WTC11 (cell line): ENCODE results near the gene LDLRAD4. TPM values are rescaled to one million over a fixed set of nuclear protein-coding genes. Genes with fewer than 3 reads are reported as not detected.

ENCODE experiments used
- ATAC-seq: fragments of 200-7000 bp; cut with Tn5 transposase; 2 replicates; pipeline ENCODE4 v1.10.0; 2021; ENCODE audit warnings: mild to moderate bottlenecking, moderate library complexity
- CTCF ChIA-PET: fragments of 300-600 bp; sonication (Branson Sonifier 250); formaldehyde crosslinking; loops from one replicate; lab custom pipeline; 2021; ENCODE audit warnings: antibody characterized with exemption; lab: Charles Lee
- POLR2A ChIA-PET: fragments of 350-600 bp; sonication (Branson Sonifier 250); formaldehyde crosslinking; loops from one replicate; lab custom pipeline; 2021; ENCODE audit warnings: antibody characterized with exemption; lab: Charles Lee
- DNase-seq: peaks from one replicate; pipeline ENCODE4 v3.0.0; 2021; ENCODE audit warnings: low spot score
- H3K27ac Mint-ChIP-seq: 2 replicates; pipeline ENCODE4 v1.8.0; 2021; ENCODE audit warnings: mixed read lengths
- H3K27me3 Mint-ChIP-seq: 2 replicates; pipeline ENCODE4 v1.8.0; 2021; ENCODE audit warnings: low read depth, mild to moderate bottlenecking, moderate library complexity, mixed read lengths
- H3K36me3 Mint-ChIP-seq: 2 replicates; pipeline ENCODE4 v1.8.0; 2021; ENCODE audit warnings: mixed read lengths
- H3K4me1 Mint-ChIP-seq: 2 replicates; pipeline ENCODE4 v1.8.0; 2022; ENCODE audit warnings: mixed read lengths
- H3K4me3 Mint-ChIP-seq: 2 replicates; pipeline ENCODE4 v1.8.0; 2021; ENCODE audit warnings: mild to moderate bottlenecking, moderate library complexity, mixed read lengths
- H3K9me3 Mint-ChIP-seq: 2 replicates; pipeline ENCODE4 v1.8.0; 2021; ENCODE audit warnings: mixed read lengths
- CREM ChIP-seq: sonication (generic); formaldehyde crosslinking; IDR thresholded peaks from 2 replicates; pipeline ENCODE4 v1.8.1; 2022; ENCODE audit warnings: mild to moderate bottlenecking, missing genetic modification reagents, moderate library complexity
- EMX1 ChIP-seq: fragments of 250-450 bp; sonication (Bioruptor Pico); IDR thresholded peaks from 2 replicates; pipeline ENCODE4 v1.8.0; 2021; ENCODE audit warnings: mild to moderate bottlenecking
- FOXK1 ChIP-seq: sonication (generic); formaldehyde crosslinking; IDR thresholded peaks from 2 replicates; pipeline ENCODE4 v1.8.0; 2022; ENCODE audit warnings: mild to moderate bottlenecking, moderate library complexity, missing genetic modification reagents
- GABPB1 ChIP-seq: sonication (generic); formaldehyde crosslinking; IDR thresholded peaks from 2 replicates; pipeline ENCODE4 v1.8.1; 2023; ENCODE audit warnings: mild to moderate bottlenecking, missing genetic modification reagents
- JUN ChIP-seq: sonication (generic); formaldehyde crosslinking; IDR thresholded peaks from 2 replicates; pipeline ENCODE4 v1.8.0; 2023; ENCODE audit warnings: mild to moderate bottlenecking, missing genetic modification reagents
- NR3C1 ChIP-seq: sonication (generic); formaldehyde crosslinking; conservative IDR thresholded peaks from 2 replicates; pipeline ENCODE4 v1.8.1; 2023; ENCODE audit warnings: low read depth, mild to moderate bottlenecking, missing genetic modification reagents
- OVOL2 ChIP-seq: fragments of 250-450 bp; sonication (Bioruptor Pico); IDR thresholded peaks from 2 replicates; pipeline ENCODE4 v1.9.0; 2021; ENCODE audit warnings: mild to moderate bottlenecking, borderline replicate concordance
- PRRX2 ChIP-seq: fragments of 250-450 bp; sonication (Bioruptor Pico); IDR thresholded peaks from 2 replicates; pipeline ENCODE4 v1.8.0; 2021; ENCODE audit warnings: mild to moderate bottlenecking
- SOX15 ChIP-seq: fragments of 250-450 bp; sonication (Bioruptor Pico); IDR thresholded peaks from 2 replicates; pipeline ENCODE4 v1.9.0; 2021; ENCODE audit warnings: mild to moderate bottlenecking
- SP1 ChIP-seq: sonication (generic); formaldehyde crosslinking; conservative IDR thresholded peaks from 2 replicates; pipeline ENCODE4 v1.8.1; 2022; ENCODE audit warnings: missing genetic modification reagents
- TP53 ChIP-seq: sonication (generic); formaldehyde crosslinking; IDR thresholded peaks from 2 replicates; pipeline ENCODE4 v1.8.1; 2023; ENCODE audit warnings: mild to moderate bottlenecking, missing genetic modification reagents
- ZBTB21 ChIP-seq: sonication (generic); formaldehyde crosslinking; IDR thresholded peaks from 2 replicates; pipeline ENCODE4 v1.8.1; 2023; ENCODE audit warnings: mild to moderate bottlenecking, missing genetic modification reagents, borderline replicate concordance
- ZNF232 ChIP-seq: sonication (generic); formaldehyde crosslinking; IDR thresholded peaks from 2 replicates; pipeline ENCODE4 v1.8.0; 2022; ENCODE audit warnings: mild to moderate bottlenecking, missing genetic modification reagents
- ZNF423 ChIP-seq: fragments of 250-450 bp; sonication (Bioruptor Pico); IDR thresholded peaks from 2 replicates; pipeline ENCODE4 v2.1.2; 2022; ENCODE audit warnings: mild to moderate bottlenecking, moderate library complexity
- ZNF671 ChIP-seq: fragments of 250-450 bp; sonication (Bioruptor Pico); IDR thresholded peaks from 2 replicates; pipeline ENCODE4 v1.8.0; 2021; ENCODE audit warnings: mild to moderate bottlenecking
- total RNA-seq: library from RNA; stranded (reverse); gene quantifications from 3 replicates; pipeline ENCODE4 v1.2.3, GENCODE V29; 2021
- TF ChIP-seq, protein P1 (sequence below): fragments of 200-600 bp; IDR thresholded peaks from 2 replicates; pipeline ENCODE4 v1.8.0; 2022; ENCODE audit warnings: antibody characterized with exemption
- TF ChIP-seq, protein P2 (sequence below): sonication (generic); formaldehyde crosslinking; IDR thresholded peaks from 2 replicates; pipeline ENCODE4 v1.8.0; 2022; ENCODE audit warnings: mild to moderate bottlenecking, missing genetic modification reagents
- TF ChIP-seq, protein P3 (sequence below): sonication (generic); formaldehyde crosslinking; IDR thresholded peaks from 2 replicates; pipeline ENCODE4 v1.8.0; 2022; ENCODE audit warnings: mild to moderate bottlenecking, missing genetic modification reagents
- TF ChIP-seq, protein P4 (sequence below): sonication (generic); formaldehyde crosslinking; IDR thresholded peaks from 2 replicates; pipeline ENCODE4 v1.8.0; 2023; ENCODE audit warnings: mild to moderate bottlenecking, missing genetic modification reagents
- TF ChIP-seq, protein P5 (sequence below): sonication (generic); formaldehyde crosslinking; IDR thresholded peaks from 2 replicates; pipeline ENCODE4 v1.8.0; 2022; ENCODE audit warnings: missing genetic modification reagents
- TF ChIP-seq, protein P6 (sequence below): sonication (generic); formaldehyde crosslinking; conservative IDR thresholded peaks from 2 replicates; pipeline ENCODE4 v1.8.1; 2023; ENCODE audit warnings: mild to moderate bottlenecking, low read depth, missing genetic modification reagents, moderate library complexity
- TF ChIP-seq, protein P7 (sequence below): sonication (generic); formaldehyde crosslinking; IDR thresholded peaks from 2 replicates; pipeline ENCODE4 v1.8.1; 2023; ENCODE audit warnings: mild to moderate bottlenecking, missing genetic modification reagents, moderate library complexity

LDLRAD4 gene
- total RNA-seq, 1 experiment from 2014 or later, result 6.2 TPM

DNA sequence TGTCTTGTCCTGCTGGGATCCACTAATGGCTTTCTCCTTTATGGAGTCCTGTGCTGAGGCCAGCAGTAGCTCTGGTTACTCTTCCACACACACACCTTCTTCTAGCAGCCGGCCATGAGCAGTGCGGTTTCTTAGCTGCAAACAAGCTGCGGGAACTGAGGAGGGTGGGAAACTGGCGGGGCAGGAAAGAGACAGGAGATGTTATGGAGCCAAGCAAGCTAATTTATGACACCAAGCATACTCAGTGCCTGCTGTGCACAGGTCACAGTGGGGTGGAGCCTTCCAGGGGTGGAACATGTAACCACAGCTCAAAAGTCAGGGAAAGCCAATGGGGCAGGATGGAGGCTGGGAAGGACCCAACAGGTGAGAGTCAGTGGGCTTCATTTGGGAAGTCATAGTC, 327.0 kb downstream of the LDLRAD4 start (continued):
- no peak for TF ChIP-seq NR3C1 (CRISPR knock-in tag)
- TF ChIP-seq ZNF671 (CRISPR knock-in tag), result no peak
- TF ChIP-seq, protein P1, sequence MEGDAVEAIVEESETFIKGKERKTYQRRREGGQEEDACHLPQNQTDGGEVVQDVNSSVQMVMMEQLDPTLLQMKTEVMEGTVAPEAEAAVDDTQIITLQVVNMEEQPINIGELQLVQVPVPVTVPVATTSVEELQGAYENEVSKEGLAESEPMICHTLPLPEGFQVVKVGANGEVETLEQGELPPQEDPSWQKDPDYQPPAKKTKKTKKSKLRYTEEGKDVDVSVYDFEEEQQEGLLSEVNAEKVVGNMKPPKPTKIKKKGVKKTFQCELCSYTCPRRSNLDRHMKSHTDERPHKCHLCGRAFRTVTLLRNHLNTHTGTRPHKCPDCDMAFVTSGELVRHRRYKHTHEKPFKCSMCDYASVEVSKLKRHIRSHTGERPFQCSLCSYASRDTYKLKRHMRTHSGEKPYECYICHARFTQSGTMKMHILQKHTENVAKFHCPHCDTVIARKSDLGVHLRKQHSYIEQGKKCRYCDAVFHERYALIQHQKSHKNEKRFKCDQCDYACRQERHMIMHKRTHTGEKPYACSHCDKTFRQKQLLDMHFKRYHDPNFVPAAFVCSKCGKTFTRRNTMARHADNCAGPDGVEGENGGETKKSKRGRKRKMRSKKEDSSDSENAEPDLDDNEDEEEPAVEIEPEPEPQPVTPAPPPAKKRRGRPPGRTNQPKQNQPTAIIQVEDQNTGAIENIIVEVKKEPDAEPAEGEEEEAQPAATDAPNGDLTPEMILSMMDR, result no peak
- TF ChIP-seq, protein P2, sequence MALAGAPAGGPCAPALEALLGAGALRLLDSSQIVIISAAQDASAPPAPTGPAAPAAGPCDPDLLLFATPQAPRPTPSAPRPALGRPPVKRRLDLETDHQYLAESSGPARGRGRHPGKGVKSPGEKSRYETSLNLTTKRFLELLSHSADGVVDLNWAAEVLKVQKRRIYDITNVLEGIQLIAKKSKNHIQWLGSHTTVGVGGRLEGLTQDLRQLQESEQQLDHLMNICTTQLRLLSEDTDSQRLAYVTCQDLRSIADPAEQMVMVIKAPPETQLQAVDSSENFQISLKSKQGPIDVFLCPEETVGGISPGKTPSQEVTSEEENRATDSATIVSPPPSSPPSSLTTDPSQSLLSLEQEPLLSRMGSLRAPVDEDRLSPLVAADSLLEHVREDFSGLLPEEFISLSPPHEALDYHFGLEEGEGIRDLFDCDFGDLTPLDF (CRISPR knock-in tag), result no peak
- no peak for TF ChIP-seq FOXK1 (CRISPR knock-in tag)
- TF ChIP-seq ZBTB21 (CRISPR knock-in tag), result no peak
- TF ChIP-seq CREM (CRISPR knock-in tag), result no peak
- TF ChIP-seq, all 79 proteins: peak for 0

DNA sequence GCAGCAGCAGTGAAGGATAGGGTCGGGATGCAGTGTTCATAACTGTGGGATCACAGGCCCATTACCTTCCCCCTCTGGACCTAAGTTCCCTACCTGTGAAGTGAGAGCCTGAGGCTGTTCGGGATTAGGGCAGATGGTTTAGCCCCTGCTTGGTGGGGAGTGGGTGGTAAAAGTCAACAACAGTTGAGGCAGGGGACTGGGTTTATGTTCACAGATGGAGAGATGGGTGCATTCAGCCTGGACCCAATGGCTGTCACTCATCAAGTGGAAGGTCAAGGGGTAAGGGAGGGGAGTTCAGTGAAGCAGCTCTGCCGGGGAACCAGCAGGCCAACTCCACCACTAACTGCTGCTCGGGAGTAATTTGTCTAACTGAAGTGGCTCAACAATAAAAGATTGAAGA, 327.4 kb downstream of the LDLRAD4 start:
- CTCF ChIA-PET, result interaction anchor here (0.9 to 1.4 kb wide), 2 partner anchors 11 to 386 kb away, joined by 4 read pairs; no protein-coding TSS in a partner anchor
- no peak overlapping the region for H3K27ac Mint-ChIP-seq
- no peaks in the 10 kb centered on the region for H3K36me3 Mint-ChIP-seq
- H3K4me3 Mint-ChIP-seq, result no peak overlapping the region
- no peaks in the 10 kb centered on the region for H3K27me3 Mint-ChIP-seq
- POLR2A ChIA-PET, result no interaction called here
- no peak for TF ChIP-seq SOX15
- TF ChIP-seq EMX1 (CRISPR knock-in tag), result no peak
- TF ChIP-seq, protein P3, sequence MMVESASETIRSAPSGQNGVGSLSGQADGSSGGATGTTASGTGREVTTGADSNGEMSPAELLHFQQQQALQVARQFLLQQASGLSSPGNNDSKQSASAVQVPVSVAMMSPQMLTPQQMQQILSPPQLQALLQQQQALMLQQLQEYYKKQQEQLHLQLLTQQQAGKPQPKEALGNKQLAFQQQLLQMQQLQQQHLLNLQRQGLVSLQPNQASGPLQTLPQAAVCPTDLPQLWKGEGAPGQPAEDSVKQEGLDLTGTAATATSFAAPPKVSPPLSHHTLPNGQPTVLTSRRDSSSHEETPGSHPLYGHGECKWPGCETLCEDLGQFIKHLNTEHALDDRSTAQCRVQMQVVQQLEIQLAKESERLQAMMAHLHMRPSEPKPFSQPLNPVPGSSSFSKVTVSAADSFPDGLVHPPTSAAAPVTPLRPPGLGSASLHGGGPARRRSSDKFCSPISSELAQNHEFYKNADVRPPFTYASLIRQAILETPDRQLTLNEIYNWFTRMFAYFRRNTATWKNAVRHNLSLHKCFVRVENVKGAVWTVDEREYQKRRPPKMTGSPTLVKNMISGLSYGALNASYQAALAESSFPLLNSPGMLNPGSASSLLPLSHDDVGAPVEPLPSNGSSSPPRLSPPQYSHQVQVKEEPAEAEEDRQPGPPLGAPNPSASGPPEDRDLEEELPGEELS (CRISPR knock-in tag), result no peak
- TF ChIP-seq JUN (CRISPR knock-in tag), result no peak
- TF ChIP-seq ZBTB21 (CRISPR knock-in tag), result no peak
- TF ChIP-seq, protein P4, sequence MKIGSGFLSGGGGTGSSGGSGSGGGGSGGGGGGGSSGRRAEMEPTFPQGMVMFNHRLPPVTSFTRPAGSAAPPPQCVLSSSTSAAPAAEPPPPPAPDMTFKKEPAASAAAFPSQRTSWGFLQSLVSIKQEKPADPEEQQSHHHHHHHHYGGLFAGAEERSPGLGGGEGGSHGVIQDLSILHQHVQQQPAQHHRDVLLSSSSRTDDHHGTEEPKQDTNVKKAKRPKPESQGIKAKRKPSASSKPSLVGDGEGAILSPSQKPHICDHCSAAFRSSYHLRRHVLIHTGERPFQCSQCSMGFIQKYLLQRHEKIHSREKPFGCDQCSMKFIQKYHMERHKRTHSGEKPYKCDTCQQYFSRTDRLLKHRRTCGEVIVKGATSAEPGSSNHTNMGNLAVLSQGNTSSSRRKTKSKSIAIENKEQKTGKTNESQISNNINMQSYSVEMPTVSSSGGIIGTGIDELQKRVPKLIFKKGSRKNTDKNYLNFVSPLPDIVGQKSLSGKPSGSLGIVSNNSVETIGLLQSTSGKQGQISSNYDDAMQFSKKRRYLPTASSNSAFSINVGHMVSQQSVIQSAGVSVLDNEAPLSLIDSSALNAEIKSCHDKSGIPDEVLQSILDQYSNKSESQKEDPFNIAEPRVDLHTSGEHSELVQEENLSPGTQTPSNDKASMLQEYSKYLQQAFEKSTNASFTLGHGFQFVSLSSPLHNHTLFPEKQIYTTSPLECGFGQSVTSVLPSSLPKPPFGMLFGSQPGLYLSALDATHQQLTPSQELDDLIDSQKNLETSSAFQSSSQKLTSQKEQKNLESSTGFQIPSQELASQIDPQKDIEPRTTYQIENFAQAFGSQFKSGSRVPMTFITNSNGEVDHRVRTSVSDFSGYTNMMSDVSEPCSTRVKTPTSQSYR (CRISPR knock-in tag), result no peak
- TF ChIP-seq, protein P5, sequence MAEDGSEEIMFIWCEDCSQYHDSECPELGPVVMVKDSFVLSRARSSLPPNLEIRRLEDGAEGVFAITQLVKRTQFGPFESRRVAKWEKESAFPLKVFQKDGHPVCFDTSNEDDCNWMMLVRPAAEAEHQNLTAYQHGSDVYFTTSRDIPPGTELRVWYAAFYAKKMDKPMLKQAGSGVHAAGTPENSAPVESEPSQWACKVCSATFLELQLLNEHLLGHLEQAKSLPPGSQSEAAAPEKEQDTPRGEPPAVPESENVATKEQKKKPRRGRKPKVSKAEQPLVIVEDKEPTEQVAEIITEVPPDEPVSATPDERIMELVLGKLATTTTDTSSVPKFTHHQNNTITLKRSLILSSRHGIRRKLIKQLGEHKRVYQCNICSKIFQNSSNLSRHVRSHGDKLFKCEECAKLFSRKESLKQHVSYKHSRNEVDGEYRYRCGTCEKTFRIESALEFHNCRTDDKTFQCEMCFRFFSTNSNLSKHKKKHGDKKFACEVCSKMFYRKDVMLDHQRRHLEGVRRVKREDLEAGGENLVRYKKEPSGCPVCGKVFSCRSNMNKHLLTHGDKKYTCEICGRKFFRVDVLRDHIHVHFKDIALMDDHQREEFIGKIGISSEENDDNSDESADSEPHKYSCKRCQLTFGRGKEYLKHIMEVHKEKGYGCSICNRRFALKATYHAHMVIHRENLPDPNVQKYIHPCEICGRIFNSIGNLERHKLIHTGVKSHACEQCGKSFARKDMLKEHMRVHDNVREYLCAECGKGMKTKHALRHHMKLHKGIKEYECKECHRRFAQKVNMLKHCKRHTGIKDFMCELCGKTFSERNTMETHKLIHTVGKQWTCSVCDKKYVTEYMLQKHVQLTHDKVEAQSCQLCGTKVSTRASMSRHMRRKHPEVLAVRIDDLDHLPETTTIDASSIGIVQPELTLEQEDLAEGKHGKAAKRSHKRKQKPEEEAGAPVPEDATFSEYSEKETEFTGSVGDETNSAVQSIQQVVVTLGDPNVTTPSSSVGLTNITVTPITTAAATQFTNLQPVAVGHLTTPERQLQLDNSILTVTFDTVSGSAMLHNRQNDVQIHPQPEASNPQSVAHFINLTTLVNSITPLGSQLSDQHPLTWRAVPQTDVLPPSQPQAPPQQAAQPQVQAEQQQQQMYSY (CRISPR knock-in tag), result no peak
- TF ChIP-seq, protein P6, sequence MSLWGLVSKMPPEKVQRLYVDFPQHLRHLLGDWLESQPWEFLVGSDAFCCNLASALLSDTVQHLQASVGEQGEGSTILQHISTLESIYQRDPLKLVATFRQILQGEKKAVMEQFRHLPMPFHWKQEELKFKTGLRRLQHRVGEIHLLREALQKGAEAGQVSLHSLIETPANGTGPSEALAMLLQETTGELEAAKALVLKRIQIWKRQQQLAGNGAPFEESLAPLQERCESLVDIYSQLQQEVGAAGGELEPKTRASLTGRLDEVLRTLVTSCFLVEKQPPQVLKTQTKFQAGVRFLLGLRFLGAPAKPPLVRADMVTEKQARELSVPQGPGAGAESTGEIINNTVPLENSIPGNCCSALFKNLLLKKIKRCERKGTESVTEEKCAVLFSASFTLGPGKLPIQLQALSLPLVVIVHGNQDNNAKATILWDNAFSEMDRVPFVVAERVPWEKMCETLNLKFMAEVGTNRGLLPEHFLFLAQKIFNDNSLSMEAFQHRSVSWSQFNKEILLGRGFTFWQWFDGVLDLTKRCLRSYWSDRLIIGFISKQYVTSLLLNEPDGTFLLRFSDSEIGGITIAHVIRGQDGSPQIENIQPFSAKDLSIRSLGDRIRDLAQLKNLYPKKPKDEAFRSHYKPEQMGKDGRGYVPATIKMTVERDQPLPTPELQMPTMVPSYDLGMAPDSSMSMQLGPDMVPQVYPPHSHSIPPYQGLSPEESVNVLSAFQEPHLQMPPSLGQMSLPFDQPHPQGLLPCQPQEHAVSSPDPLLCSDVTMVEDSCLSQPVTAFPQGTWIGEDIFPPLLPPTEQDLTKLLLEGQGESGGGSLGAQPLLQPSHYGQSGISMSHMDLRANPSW (CRISPR knock-in tag), result no peak
- TF ChIP-seq ZNF423 (CRISPR knock-in tag), result no peak
- TF ChIP-seq TP53 (CRISPR knock-in tag), result no peak
- no peak for TF ChIP-seq NR3C1 (CRISPR knock-in tag)
- TF ChIP-seq SP1 (CRISPR knock-in tag), result no peak
- no peak for TF ChIP-seq ZNF232 (CRISPR knock-in tag)
- TF ChIP-seq OVOL2 (CRISPR knock-in tag), result no peak
- TF ChIP-seq, protein P7, sequence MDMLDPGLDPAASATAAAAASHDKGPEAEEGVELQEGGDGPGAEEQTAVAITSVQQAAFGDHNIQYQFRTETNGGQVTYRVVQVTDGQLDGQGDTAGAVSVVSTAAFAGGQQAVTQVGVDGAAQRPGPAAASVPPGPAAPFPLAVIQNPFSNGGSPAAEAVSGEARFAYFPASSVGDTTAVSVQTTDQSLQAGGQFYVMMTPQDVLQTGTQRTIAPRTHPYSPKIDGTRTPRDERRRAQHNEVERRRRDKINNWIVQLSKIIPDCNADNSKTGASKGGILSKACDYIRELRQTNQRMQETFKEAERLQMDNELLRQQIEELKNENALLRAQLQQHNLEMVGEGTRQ, result no peak
- TF ChIP-seq PRRX2 (CRISPR knock-in tag), result no peak
- no peak for TF ChIP-seq GABPB1 (CRISPR knock-in tag)
- no peaks in the 10 kb centered on the region; the same call in 1 of the 2 replicates for H3K4me1 Mint-ChIP-seq
- DNase-seq, result no peak
- H3K9me3 Mint-ChIP-seq, result peaks cover 4% of the 10 kb centered on the region; the same call in 1 of the 2 replicates
- ATAC-seq, result no peak
